Naive thymus-derived CD4-positive, alpha-beta T cell (primary cell): ENCODE measurements around the gene KLC1. TPM values are rescaled to one million over a fixed set of nuclear protein-coding genes. Genes with fewer than 3 reads are reported as not detected.

Experiments used
- ATAC-seq: fragments of 150-1000 bp; cut with Tn5 transposase; 2 replicates; pipeline ENCODE4 v1.10.0; 2021; ENCODE audit warnings: mild to moderate bottlenecking, moderate library complexity
- CTCF ChIA-PET: fragments of 350-600 bp; sonication (Branson Sonifier 250); formaldehyde crosslinking; loops from one replicate; lab custom pipeline; 2021; ENCODE audit warnings: antibody characterized with exemption; lab: Charles Lee
- POLR2A ChIA-PET: fragments of 350-600 bp; sonication (Branson Sonifier 250); formaldehyde crosslinking; loops from one replicate; lab custom pipeline; 2021; ENCODE audit warnings: antibody characterized with exemption, inconsistent platforms; lab: Charles Lee
- DNase-seq, 9 donors: peaks; one replicate each; pipeline versions ENCODE4 v3.0.0 to v3.0.0-alpha.2; 2020 to 2022; ENCODE audit warnings: mixed read lengths in 1 of 9
- H3K27ac ChIP-seq: one replicate; pipeline ENCODE4 v1.7.0; 2013; ENCODE audit warnings: mild to moderate bottlenecking, low read depth, low read length, moderate library complexity
- H3K27me3 ChIP-seq, 2 donors: one replicate each; pipeline ENCODE4 v1.7.0; 2013; ENCODE audit warnings: low read length in 2 of 2, mild to moderate bottlenecking in 2 of 2, moderate library complexity in 2 of 2; ENCODE audit not compliant: control insufficient read depth in 2 of 2, insufficient read depth in 2 of 2
- H3K36me3 ChIP-seq, 3 experiments: 1 replicate in 2 of 3; 2 replicates in 1 of 3; pipeline ENCODE4 v1.7.0; 2013; ENCODE audit warnings: low read length in 3 of 3, mild to moderate bottlenecking in 3 of 3, moderate library complexity in 1 of 3; ENCODE audit not compliant: insufficient read depth in 3 of 3, control insufficient read depth in 2 of 3
- H3K4me1 ChIP-seq, 2 donors: one replicate each; pipeline ENCODE4 v1.7.0; 2013; ENCODE audit warnings: low read length in 2 of 2, mild to moderate bottlenecking in 2 of 2, moderate library complexity in 1 of 2; ENCODE audit not compliant: control insufficient read depth in 2 of 2, insufficient read depth in 2 of 2
- H3K4me3 ChIP-seq: 2 replicates; pipeline ENCODE4 v1.7.0; 2013; ENCODE audit warnings: mild to moderate bottlenecking, low read length
- H3K9me3 ChIP-seq, 3 experiments: 1 replicate in 2 of 3; 2 replicates in 1 of 3; pipeline ENCODE4 v1.7.0; 2013; ENCODE audit warnings: low read length in 3 of 3; ENCODE audit not compliant: control insufficient read depth in 2 of 3
- H3K27ac Mint-ChIP-seq, 9 donors: one replicate each; pipeline ENCODE4 v1.8.0; 2020 to 2022; ENCODE audit warnings: mixed read lengths in 9 of 9, mild to moderate bottlenecking in 8 of 9, moderate library complexity in 5 of 9, inconsistent platforms in 2 of 9
- H3K27me3 Mint-ChIP-seq, 5 donors: one replicate each; pipeline ENCODE4 v1.8.0; 2021 to 2022; ENCODE audit warnings: mixed read lengths in 5 of 5, mild to moderate bottlenecking in 1 of 5
- H3K36me3 Mint-ChIP-seq, 5 donors: one replicate each; pipeline ENCODE4 v1.8.0; 2020 to 2022; ENCODE audit warnings: mixed read lengths in 5 of 5, mild to moderate bottlenecking in 3 of 5, inconsistent platforms in 1 of 5
- H3K4me1 Mint-ChIP-seq, 7 donors: one replicate each; pipeline ENCODE4 v1.8.0; 2020 to 2022; ENCODE audit warnings: mixed read lengths in 7 of 7, mild to moderate bottlenecking in 3 of 7, inconsistent platforms in 1 of 7
- H3K4me3 Mint-ChIP-seq, 10 donors: one replicate each; pipeline ENCODE4 v1.8.0; 2020 to 2022; ENCODE audit warnings: mild to moderate bottlenecking in 10 of 10, mixed read lengths in 10 of 10, moderate library complexity in 6 of 10, inconsistent platforms in 2 of 10
- H3K9me3 Mint-ChIP-seq, 11 donors: one replicate each; pipeline ENCODE4 v1.8.0; 2020 to 2022; ENCODE audit warnings: mixed read lengths in 11 of 11, mild to moderate bottlenecking in 4 of 11, inconsistent platforms in 1 of 11, moderate library complexity in 1 of 11
- intact Hi-C, 2 donors: fragments of 100-400 bp; cut with micrococcal nuclease; formaldehyde crosslinking; loops; one replicate each; pipeline ENCODE4 v1.15.1; 2023
- polyA plus RNA-seq, 2 donors: library from polyadenylated mRNA; unstranded; fragments of 300-500 nt; fragmentation: Illumina TruSeq; gene quantifications; one replicate each; pipeline ENCODE4 v1.2.3, GENCODE V29; 2021
- total RNA-seq, 6 experiments: library from RNA in 5 of 6; stranded (reverse) in 5 of 6; gene quantifications; 1 replicate in 5 of 6; 2 replicates in 1 of 6; pipeline ENCODE4 v1.2.3 and lab custom pipeline; 2021 to 2026

KLC1 gene
- total and polyA plus RNA-seq, 7 experiments from 2014 or later, result 65.5 to 268 (median 161) TPM

DNA sequence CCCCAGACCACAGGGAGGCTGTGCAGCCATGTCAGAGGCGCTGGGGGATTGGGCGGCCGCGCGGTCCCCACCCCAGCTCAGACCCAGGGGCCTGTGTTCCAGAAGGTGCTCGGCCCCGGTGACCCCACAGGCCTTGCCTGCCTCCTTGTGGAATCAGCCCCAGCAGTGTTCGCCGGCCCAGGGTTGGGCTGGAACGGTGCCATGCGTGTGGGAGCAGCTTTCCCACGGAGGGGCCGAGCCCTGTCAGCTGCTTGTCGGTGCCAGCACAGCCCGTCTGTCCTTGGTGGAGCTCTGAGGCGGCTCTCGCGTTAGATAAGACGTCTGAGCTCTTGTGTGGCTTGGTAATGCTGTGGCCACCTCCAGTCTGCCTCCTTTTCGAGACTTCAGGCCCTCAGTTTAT is 95.1 kb downstream of the KLC1 start:
- peaks cover 10 to 22% (median 15%) of the 10 kb centered on the region in 7 donors for H3K4me1 Mint-ChIP-seq
- ChIA-PET CTCF (no interaction called here), POLR2A (no interaction called here)
- Histone ChIP-seq H3K27ac (no peak overlapping the region), H3K4me1 (peaks cover 0 to 4% of the 10 kb centered on the region in 2 donors), H3K9me3 (no peaks in the 10 kb centered on the region), H3K27me3 (no peaks in the 10 kb centered on the region), H3K4me3 (no peak overlapping the region), H3K36me3 (peaks cover 0 to 30% (median 0%) of the 10 kb centered on the region in 3 experiments)
- intact Hi-C loops, result no loop called here
- ATAC-seq (no peak), DNase-seq (no peak)
- H3K9me3 Mint-ChIP-seq, result no peaks in the 10 kb centered on the region
- no peaks in the 10 kb centered on the region for H3K27me3 Mint-ChIP-seq
- no peak overlapping the region for H3K27ac Mint-ChIP-seq
- no peak overlapping the region for H3K4me3 Mint-ChIP-seq
- peaks cover 0 to 4% (median 0%) of the 10 kb centered on the region in 5 donors for H3K36me3 Mint-ChIP-seq

DNA sequence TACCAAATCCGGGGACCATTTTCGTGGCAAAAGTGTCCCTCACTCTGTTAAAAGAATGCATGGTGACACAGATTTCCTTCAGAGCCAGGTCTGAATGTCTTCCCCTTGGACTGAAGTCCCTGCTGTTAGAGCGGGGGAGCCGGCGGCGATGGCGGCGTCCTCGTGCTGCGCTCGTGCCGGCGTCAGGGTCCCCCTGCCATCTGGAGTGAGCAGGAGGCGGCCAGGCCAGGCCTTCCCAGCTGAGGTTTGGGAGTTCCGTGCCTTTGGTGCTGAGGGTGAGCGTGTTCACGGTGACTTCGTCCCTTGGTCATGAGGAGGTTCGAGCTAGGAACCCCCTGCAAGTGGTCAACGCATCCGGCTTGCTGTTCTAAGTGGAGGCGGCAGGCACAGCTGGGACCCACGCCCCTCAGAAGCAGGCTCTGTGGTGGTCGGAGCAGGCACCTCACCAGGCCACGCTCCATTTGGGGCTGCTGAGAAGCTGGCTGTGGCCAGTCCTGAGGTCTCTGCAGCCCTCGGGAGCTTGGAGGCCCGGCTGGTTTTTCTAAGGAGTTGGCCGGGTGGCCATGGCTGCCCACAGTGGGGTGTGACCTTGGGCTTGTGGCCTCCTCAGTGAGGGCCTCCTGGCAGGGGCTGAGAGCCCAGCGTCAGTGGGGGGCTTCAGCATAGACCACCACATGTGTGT is 96.1 kb downstream of the KLC1 start:
- Mint-ChIP-seq H3K4me3 (no peak overlapping the region), H3K36me3 (peaks cover 0 to 10% (median 4%) of the 10 kb centered on the region in 5 donors), H3K27me3 (no peaks in the 10 kb centered on the region), H3K9me3 (no peaks in the 10 kb centered on the region), H3K4me1 (peaks cover under 1 to 19% (median 4%) of the 10 kb centered on the region in 7 donors), H3K27ac (no peak overlapping the region)
- Histone ChIP-seq H3K9me3 (no peaks in the 10 kb centered on the region), H3K27ac (no peak overlapping the region), H3K36me3 (peaks cover 0 to 37% (median 0%) of the 10 kb centered on the region in 3 experiments), H3K4me3 (no peak overlapping the region), H3K27me3 (no peaks in the 10 kb centered on the region), H3K4me1 (no peaks in the 10 kb centered on the region)
- ChIA-PET CTCF (no interaction called here), POLR2A (no interaction called here)
- no peak for DNase-seq
- ATAC-seq, result no peak
- intact Hi-C loops, result no loop called here

DNA sequence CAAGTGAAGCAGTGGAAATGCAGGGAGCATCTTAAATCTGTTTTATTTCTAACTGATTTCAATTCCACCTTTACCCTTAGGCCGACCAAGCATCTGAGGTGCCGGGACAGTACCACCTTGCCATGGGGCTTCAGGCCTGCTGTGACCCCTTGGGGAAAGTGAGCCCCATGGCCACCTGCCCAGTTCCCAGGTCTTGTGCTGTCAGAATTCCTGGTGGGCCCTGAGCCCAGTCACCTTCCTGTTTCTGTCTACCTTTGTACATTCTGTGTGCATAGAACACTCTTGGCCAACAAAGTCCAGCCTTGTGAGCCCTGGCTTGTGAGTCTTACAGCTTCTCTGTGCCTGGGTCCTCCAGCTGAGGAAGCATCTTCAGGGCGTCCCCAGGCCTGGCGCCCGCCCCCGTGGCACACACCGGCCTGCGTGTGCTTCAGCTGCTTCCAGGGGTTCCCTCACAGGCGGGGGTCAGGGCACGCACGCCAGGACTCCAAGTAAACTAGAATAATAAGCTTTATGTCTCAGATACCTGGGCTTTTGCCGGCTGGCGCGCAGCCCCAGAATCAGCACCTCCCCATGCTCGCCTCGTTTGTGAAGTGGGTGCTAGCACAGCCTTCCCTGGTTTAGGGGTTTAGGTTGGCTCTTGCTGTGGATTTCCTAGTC is 96.9 kb downstream of the KLC1 start:
- Mint-ChIP-seq H3K9me3 (no peaks in the 10 kb centered on the region), H3K36me3 (peaks cover 0 to 10% (median 4%) of the 10 kb centered on the region in 5 donors), H3K4me1 (peaks cover 0 to 16% (median 0%) of the 10 kb centered on the region in 7 donors), H3K4me3 (no peak overlapping the region), H3K27ac (no peak overlapping the region), H3K27me3 (no peaks in the 10 kb centered on the region)
- DNase-seq (no peak), ATAC-seq (no peak)
- peaks cover 0 to 37% (median 0%) of the 10 kb centered on the region in 3 experiments for H3K36me3 ChIP-seq
- no peak overlapping the region for H3K4me3 ChIP-seq
- no peaks in the 10 kb centered on the region for H3K4me1 ChIP-seq
- ChIA-PET CTCF (no interaction called here), POLR2A (no interaction called here)
- no peaks in the 10 kb centered on the region for H3K27me3 ChIP-seq
- intact Hi-C loops, result no loop called here
- no peak overlapping the region for H3K27ac ChIP-seq
- H3K9me3 ChIP-seq, result no peaks in the 10 kb centered on the region

DNA sequence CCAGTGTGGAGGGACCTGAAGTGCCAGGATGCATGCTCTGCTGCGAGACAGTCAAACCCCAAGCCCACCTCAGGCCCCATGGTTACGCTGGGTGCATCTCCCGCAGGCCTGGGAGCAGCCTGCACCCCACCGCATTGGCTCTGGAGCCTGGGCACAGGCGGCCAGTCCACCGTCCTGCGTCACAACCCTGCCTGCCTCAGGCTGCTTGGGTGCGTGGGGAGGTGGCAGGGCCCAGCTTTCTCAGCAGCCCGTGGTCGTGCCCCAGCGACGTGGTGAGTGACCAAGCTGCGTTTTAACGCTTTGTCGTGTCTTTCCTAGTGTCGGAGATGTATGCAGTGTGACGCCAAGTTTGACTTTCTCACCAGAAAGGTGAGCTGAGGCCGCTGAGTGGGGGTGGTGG is 97.5 kb downstream of the KLC1 start:
- no peaks in the 10 kb centered on the region for H3K9me3 ChIP-seq
- H3K4me3 Mint-ChIP-seq, result no peak overlapping the region
- ChIA-PET POLR2A (no interaction called here), CTCF (no interaction called here)
- H3K27me3 Mint-ChIP-seq, result no peaks in the 10 kb centered on the region
- no peak for ATAC-seq
- H3K4me1 ChIP-seq, result no peaks in the 10 kb centered on the region
- H3K36me3 Mint-ChIP-seq, result peaks cover 0 to 10% (median 4%) of the 10 kb centered on the region in 5 donors
- no peaks in the 10 kb centered on the region for H3K27me3 ChIP-seq
- intact Hi-C loops, result no loop called here
- no peak overlapping the region for H3K4me3 ChIP-seq
- H3K4me1 Mint-ChIP-seq, result peaks cover 0 to 11% (median 0%) of the 10 kb centered on the region in 7 donors
- peaks cover 0 to 37% (median 0%) of the 10 kb centered on the region in 3 experiments for H3K36me3 ChIP-seq
- no peak overlapping the region for H3K27ac Mint-ChIP-seq
- H3K27ac ChIP-seq, result no peak overlapping the region
- DNase-seq, result no peak
- no peaks in the 10 kb centered on the region for H3K9me3 Mint-ChIP-seq

DNA sequence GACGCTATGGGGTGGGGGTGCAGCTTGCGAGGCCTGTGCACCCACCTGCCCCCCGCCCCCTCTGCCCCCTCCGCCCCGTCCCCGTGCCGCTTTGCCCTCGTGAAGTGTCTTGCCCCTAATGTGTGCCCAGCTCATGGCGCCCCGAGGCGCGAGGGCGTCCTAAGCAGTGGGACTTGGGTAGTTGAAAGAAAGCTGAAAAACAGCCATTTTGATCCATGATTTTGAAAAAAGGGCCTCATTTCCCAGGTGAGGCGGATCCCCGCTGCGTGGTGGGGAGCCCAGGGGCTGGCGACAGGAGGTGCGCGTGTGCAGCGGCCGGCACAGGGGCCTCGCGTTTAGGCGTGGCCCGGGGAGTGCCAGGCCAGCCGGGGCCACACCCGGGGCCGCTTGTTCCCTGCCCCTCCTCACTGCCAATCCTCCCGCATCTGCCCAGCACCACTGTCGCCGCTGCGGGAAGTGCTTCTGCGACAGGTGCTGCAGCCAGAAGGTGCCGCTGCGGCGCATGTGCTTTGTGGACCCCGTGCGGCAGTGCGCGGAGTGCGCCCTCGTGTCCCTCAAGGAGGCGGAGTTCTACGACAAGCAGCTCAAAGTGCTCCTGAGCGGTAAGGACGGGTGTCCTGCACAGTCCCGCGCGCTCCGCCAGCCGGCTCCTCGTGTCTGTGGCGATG is 98.4 kb downstream of the KLC1 start:
- Mint-ChIP-seq H3K4me3 (no peak overlapping the region), H3K27ac (no peak overlapping the region), H3K9me3 (no peaks in the 10 kb centered on the region), H3K36me3 (peaks cover 0 to 10% (median 4%) of the 10 kb centered on the region in 5 donors), H3K4me1 (peaks cover 0 to 7% (median 0%) of the 10 kb centered on the region in 7 donors), H3K27me3 (no peaks in the 10 kb centered on the region)
- ATAC-seq (no peak), DNase-seq (no peak)
- no peaks in the 10 kb centered on the region for H3K4me1 ChIP-seq
- H3K27me3 ChIP-seq, result no peaks in the 10 kb centered on the region
- intact Hi-C loops, result no loop called here
- H3K4me3 ChIP-seq, result no peak overlapping the region
- ChIA-PET POLR2A (no interaction called here), CTCF (no interaction called here)
- H3K9me3 ChIP-seq, result no peaks in the 10 kb centered on the region
- H3K27ac ChIP-seq, result no peak overlapping the region
- peaks cover 0 to 45% (median 0%) of the 10 kb centered on the region in 3 experiments for H3K36me3 ChIP-seq

DNA sequence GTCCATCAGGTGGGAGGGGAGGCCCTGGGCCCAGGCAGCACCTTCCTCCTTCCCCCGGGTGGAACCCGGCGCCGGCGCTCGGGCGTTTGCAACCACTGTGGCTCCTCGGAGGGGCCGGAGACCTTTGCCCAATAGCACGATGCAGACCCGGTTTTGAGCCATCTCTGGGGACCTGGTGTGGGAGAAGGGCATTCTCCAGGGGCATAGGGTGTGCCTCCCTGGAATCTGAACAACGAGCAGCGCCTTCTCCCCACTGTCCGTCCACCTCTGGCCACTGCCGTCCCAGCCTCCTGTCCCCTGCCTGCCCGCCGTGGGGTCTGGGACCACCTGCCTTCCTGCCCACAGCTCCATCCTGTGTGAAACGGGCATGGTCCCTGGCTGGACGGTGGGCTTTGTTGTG is 99.1 kb downstream of the KLC1 start:
- DNase-seq (no peak), ATAC-seq (no peak)
- H3K27ac ChIP-seq, result no peak overlapping the region
- H3K4me1 Mint-ChIP-seq, result peaks cover 0 to 7% (median 0%) of the 10 kb centered on the region in 7 donors
- ChIA-PET CTCF (no interaction called here), POLR2A (no interaction called here)
- no peaks in the 10 kb centered on the region for H3K9me3 ChIP-seq
- peaks cover 0 to 10% (median 4%) of the 10 kb centered on the region in 5 donors for H3K36me3 Mint-ChIP-seq
- H3K4me3 ChIP-seq, result no peak overlapping the region
- H3K4me1 ChIP-seq, result no peaks in the 10 kb centered on the region
- no peaks in the 10 kb centered on the region for H3K9me3 Mint-ChIP-seq
- intact Hi-C loops, result no loop called here
- peaks cover 0 to 50% (median 0%) of the 10 kb centered on the region in 3 experiments for H3K36me3 ChIP-seq
- no peaks in the 10 kb centered on the region for H3K27me3 Mint-ChIP-seq
- no peak overlapping the region for H3K4me3 Mint-ChIP-seq
- H3K27me3 ChIP-seq, result no peaks in the 10 kb centered on the region
- H3K27ac Mint-ChIP-seq, result no peak overlapping the region
